ENCODE data around the gene EPHA8.

Gene EPHA8

GRCh38 chr1:22625262-22625925, 62.1 kb downstream of the EPHA8 start:
- DNase-seq, result peak; percentile 38

- DNase-seq, result peak; percentile 20
Observed at GRCh38 chr1:22626237-22627157, 63.2 kb downstream of the EPHA8 start.

GRCh38 chr1:22627331-22627730, 64.0 kb downstream of the EPHA8 start:
- DNase-seq, result no peak

GRCh38 chr1:22628698-22629444, 65.6 kb downstream of the EPHA8 start:
- DNase-seq, result no peak

GRCh38 chr1:22629886-22630285, 66.6 kb downstream of the EPHA8 start:
- DNase-seq, result no peak

- no peak for DNase-seq
Observed at GRCh38 chr1:22633697-22634463, 70.6 kb downstream of the EPHA8 start.

- no peak for DNase-seq
Observed at GRCh38 chr1:22635436-22635835, 72.1 kb downstream of the EPHA8 start.

GRCh38 chr1:22636353-22636752, 73.1 kb downstream of the EPHA8 start, which contains the start of gene C1QA:
C1QA (plus strand) TSS chr1:22636628; CDS start chr1:22637617, 989 bp downstream.
- DNase-seq, result no peak

GRCh38 chr1:22636927-22637326, 73.6 kb downstream of the EPHA8 start:
- DNase-seq, result no peak

GRCh38 chr1:22637907-22638445, 74.7 kb downstream of the EPHA8 start:
- no peak for DNase-seq

- no peak for DNase-seq
Observed at GRCh38 chr1:22638476-22639234, 75.4 kb downstream of the EPHA8 start.

- no peak for DNase-seq
Observed at GRCh38 chr1:22639286-22639685, 76.0 kb downstream of the EPHA8 start.

- no peak for DNase-seq
Observed at GRCh38 chr1:22641247-22641646, 78.0 kb downstream of the EPHA8 start.

- peak; percentile 87 for DNase-seq
Observed at GRCh38 chr1:22641906-22642636, 78.8 kb downstream of the EPHA8 start.

GRCh38 chr1:22643381-22643780, 80.1 kb downstream of the EPHA8 start, which contains the start of gene C1QC:
C1QC (plus strand) TSS chr1:22643633; CDS start chr1:22644024, 391 bp downstream.
- DNase-seq, result no peak

GRCh38 chr1:22643928-22644327, 80.6 kb downstream of the EPHA8 start:
- DNase-seq, result no peak

GRCh38 chr1:22645931-22646330, 82.6 kb downstream of the EPHA8 start:
- no peak for DNase-seq

- no peak for DNase-seq
Observed at GRCh38 chr1:22646384-22646783, 83.1 kb downstream of the EPHA8 start.

- DNase-seq, result no peak
Observed at GRCh38 chr1:22650089-22650693, 86.9 kb downstream of the EPHA8 start.

All from eye (tissue), 1 donor.